SU-DHL-6 (cell line): ENCODE results near the gene CHCHD2.
A peak's percentile ranks its signal among the peaks of the same experiment; 100 is the strongest.
"Not testable (repeated sequence)": the region's sequence is repeated elsewhere in the genome, so short reads cannot be mapped to it uniquely, and the experiment has no call there.

Experiments
- H2AFZ ChIP-seq: fragments of 200-600 bp; sonication (generic); 2 replicates; pipeline ENCODE4 v1.6.1; 2014; ENCODE audit warnings: low read depth, mild to moderate bottlenecking, moderate library complexity, mixed read lengths, antibody characterized with exemption, low read length; ENCODE audit not compliant: severe bottlenecking
- H3F3A ChIP-seq: fragments of 200-600 bp; shearing (Covaris generic); 2 replicates; pipeline ENCODE4 v1.6.0; 2016; ENCODE audit warnings: antibody characterized with exemption, mild to moderate bottlenecking; ENCODE audit not compliant: insufficient read depth
- H3K27ac ChIP-seq: fragments of 200-600 bp; sonication (generic); 2 replicates; pipeline ENCODE4 v1.5.1; 2016; ENCODE audit warnings: low read depth, mild to moderate bottlenecking, low read length, moderate library complexity, mixed read lengths
- H3K27me3 ChIP-seq: fragments of 200-600 bp; sonication (generic), shearing (Covaris generic); 2 replicates; pipeline ENCODE4 v1.6.0; 2014; ENCODE audit warnings: mild to moderate bottlenecking, low read length
- H3K36me3 ChIP-seq: fragments of 200-600 bp; sonication (generic); 2 replicates; pipeline ENCODE4 v1.6.1; 2014; ENCODE audit warnings: mild to moderate bottlenecking, low read length, mixed read lengths
- H3K4me2 ChIP-seq: fragments of 300-600, 200-600 bp; shearing (Covaris generic), sonication (generic); 2 replicates; pipeline ENCODE4 v1.6.0; 2014; ENCODE audit warnings: low read length, low read depth, mild to moderate bottlenecking; ENCODE audit not compliant: poor library complexity, severe bottlenecking
- H3K4me3 ChIP-seq: fragments of 200-600 bp; sonication (generic); 2 replicates; pipeline ENCODE4 v1.5.1; 2014; ENCODE audit warnings: antibody characterized with exemption, low read length, mild to moderate bottlenecking, mixed read lengths; ENCODE audit not compliant: insufficient read depth, poor library complexity, severe bottlenecking
- H3K79me2 ChIP-seq: fragments of 200-600 bp; sonication (generic); 2 replicates; pipeline ENCODE4 v1.6.1; 2014; ENCODE audit warnings: mild to moderate bottlenecking, low read length, moderate library complexity; ENCODE audit not compliant: insufficient read depth
- H3K9ac ChIP-seq: fragments of 200-600 bp; sonication (generic); 2 replicates; pipeline ENCODE4 v1.7.0; 2014; ENCODE audit warnings: mild to moderate bottlenecking, low read length
- H3K9me2 ChIP-seq: fragments of 200-600 bp; sonication (generic); replicated peaks from 2 replicates; pipeline ENCODE4 v1.6.1; 2014; ENCODE audit warnings: low read length; ENCODE audit not compliant: insufficient read depth
- H3K9me3 ChIP-seq: fragments of 200-600 bp; sonication (generic); 2 replicates; pipeline ENCODE4 v1.6.1; 2014; ENCODE audit warnings: low read length, mixed read lengths; ENCODE audit not compliant: insufficient read depth
- H4K20me1 ChIP-seq: fragments of 200-600 bp; sonication (generic); 2 replicates; pipeline ENCODE4 v1.6.1; 2014; ENCODE audit warnings: low read depth, mild to moderate bottlenecking, antibody characterized with exemption, low read length, moderate library complexity, mixed read lengths
- EZH2phosphoT487 ChIP-seq: fragments of 200-600 bp; sonication (generic), shearing (Covaris generic); conservative IDR thresholded peaks from 2 replicates; pipeline ENCODE4 v1.6.1; 2018; ENCODE audit warnings: mild to moderate bottlenecking, antibody characterized with exemption, low read length, moderate library complexity, mixed read lengths
- TF ChIP-seq, protein P1 (sequence below): fragments of 200-600 bp; sonication (generic); IDR thresholded peaks from one replicate; pipeline ENCODE4 v1.5.1; 2017; ENCODE audit warnings: antibody characterized with exemption, mild to moderate bottlenecking, low read length, moderate library complexity; ENCODE audit not compliant: insufficient read depth, poor library complexity, severe bottlenecking

The CHCHD2 gene

DNA sequence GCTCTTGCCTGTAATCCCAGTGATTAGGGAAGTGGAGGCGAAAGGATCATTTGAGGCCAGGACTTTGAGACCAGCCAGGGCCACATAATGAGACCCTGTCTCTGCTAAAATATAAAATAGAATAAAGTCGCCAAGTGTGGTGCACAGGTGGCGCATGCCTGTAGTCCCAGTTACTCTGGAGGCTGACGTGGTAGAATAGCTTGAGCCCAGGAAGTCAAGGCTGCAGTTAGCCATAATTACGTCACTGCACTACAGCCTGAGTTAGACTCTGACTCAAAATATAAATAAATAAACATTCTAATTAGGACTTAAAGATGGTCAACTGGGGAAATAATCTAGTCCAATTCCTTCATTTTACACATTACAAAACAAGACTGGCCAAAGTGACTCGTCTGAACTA is 768 bp downstream of the CHCHD2 start:
- Histone ChIP-seq H3K79me2 (peaks cover 32% of the 10 kb centered on the region), H4K20me1 (peaks cover 21% of the 10 kb centered on the region), H3K9me2 (no peaks in the 10 kb centered on the region), H3K4me2 (peak overlapping the region; percentile 83), H3K9ac (peak overlapping the region; percentile 90), H3K36me3 (peaks cover 32% of the 10 kb centered on the region), H2AFZ (no peak overlapping the region), H3K4me3 (peak overlapping the region; percentile 98), H3K27ac (peak overlapping the region; percentile 63), H3K27me3 (no peaks in the 10 kb centered on the region), H3F3A (peaks cover 21% of the 10 kb centered on the region), H3K9me3 (no peaks in the 10 kb centered on the region)
- no peak for TF ChIP-seq EZH2phosphoT487
- TF ChIP-seq, protein P1, sequence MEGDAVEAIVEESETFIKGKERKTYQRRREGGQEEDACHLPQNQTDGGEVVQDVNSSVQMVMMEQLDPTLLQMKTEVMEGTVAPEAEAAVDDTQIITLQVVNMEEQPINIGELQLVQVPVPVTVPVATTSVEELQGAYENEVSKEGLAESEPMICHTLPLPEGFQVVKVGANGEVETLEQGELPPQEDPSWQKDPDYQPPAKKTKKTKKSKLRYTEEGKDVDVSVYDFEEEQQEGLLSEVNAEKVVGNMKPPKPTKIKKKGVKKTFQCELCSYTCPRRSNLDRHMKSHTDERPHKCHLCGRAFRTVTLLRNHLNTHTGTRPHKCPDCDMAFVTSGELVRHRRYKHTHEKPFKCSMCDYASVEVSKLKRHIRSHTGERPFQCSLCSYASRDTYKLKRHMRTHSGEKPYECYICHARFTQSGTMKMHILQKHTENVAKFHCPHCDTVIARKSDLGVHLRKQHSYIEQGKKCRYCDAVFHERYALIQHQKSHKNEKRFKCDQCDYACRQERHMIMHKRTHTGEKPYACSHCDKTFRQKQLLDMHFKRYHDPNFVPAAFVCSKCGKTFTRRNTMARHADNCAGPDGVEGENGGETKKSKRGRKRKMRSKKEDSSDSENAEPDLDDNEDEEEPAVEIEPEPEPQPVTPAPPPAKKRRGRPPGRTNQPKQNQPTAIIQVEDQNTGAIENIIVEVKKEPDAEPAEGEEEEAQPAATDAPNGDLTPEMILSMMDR, result no peak

DNA sequence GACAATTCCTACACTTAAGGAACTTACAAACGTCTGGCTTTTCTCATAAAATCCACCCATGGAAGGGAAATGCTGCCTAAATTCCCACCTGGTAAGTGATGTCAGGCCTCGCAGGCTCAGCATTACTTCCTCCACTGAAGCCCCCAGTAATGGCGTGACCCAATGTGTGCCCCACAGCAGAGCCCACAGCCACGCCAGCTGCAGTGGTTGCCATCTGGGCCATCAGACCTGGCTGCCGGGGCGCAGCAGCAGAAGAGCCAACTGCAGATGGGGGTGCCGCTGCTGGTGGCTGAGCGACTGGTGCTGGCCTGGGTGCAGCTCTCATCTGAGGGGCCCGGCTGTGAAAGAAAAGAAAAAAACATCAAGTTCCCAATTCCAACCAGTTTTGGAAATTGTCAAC is 2.1 kb downstream of the CHCHD2 start:
- not testable (repeated sequence) for H3K4me2 ChIP-seq, H2AFZ ChIP-seq, H3K9me2 ChIP-seq, H3K4me3 ChIP-seq, H3K27ac ChIP-seq, H3K27me3 ChIP-seq, H3K9me3 ChIP-seq, H3K9ac ChIP-seq
- Histone ChIP-seq H3F3A (peaks cover 33% of the 10 kb centered on the region), H3K79me2 (peaks cover 32% of the 10 kb centered on the region), H4K20me1 (peaks cover 21% of the 10 kb centered on the region), H3K36me3 (peaks cover 39% of the 10 kb centered on the region)

DNA sequence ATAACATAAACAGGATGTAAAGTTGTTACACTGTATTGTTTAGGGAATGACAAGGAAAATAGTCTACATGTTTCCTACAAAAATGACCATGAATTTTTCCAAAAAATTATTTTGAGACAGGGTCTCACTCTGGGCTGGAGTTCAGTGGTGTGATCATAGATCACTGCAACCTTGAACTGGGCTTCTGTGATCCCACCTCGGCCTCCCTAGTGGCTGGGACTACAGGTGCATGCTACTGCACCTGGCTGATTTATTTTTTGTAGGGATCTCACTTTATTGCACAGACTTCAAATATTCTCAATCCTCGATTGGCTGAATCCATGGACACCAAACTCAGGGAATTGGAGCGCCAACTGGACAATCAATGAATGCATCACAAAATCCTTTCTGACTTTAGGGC is 6.6 kb downstream of the CHCHD2 start:
- peaks cover 48% of the 10 kb centered on the region for H3F3A ChIP-seq
- no peaks in the 10 kb centered on the region for H3K9me2 ChIP-seq
- no peaks in the 10 kb centered on the region for H3K27me3 ChIP-seq
- H3K4me3 ChIP-seq, result no peak overlapping the region
- H3K79me2 ChIP-seq, result peaks cover 16% of the 10 kb centered on the region
- no peak for TF ChIP-seq EZH2phosphoT487
- TF ChIP-seq, protein P1, result no peak
- no peak overlapping the region for H3K27ac ChIP-seq
- H4K20me1 ChIP-seq, result peaks cover 13% of the 10 kb centered on the region; the same call in 1 of the 2 replicates
- peaks cover 39% of the 10 kb centered on the region for H3K36me3 ChIP-seq
- H3K4me2 ChIP-seq, result no peak overlapping the region
- H2AFZ ChIP-seq, result no peak overlapping the region
- no peaks in the 10 kb centered on the region for H3K9me3 ChIP-seq
- H3K9ac ChIP-seq, result no peak overlapping the region

DNA sequence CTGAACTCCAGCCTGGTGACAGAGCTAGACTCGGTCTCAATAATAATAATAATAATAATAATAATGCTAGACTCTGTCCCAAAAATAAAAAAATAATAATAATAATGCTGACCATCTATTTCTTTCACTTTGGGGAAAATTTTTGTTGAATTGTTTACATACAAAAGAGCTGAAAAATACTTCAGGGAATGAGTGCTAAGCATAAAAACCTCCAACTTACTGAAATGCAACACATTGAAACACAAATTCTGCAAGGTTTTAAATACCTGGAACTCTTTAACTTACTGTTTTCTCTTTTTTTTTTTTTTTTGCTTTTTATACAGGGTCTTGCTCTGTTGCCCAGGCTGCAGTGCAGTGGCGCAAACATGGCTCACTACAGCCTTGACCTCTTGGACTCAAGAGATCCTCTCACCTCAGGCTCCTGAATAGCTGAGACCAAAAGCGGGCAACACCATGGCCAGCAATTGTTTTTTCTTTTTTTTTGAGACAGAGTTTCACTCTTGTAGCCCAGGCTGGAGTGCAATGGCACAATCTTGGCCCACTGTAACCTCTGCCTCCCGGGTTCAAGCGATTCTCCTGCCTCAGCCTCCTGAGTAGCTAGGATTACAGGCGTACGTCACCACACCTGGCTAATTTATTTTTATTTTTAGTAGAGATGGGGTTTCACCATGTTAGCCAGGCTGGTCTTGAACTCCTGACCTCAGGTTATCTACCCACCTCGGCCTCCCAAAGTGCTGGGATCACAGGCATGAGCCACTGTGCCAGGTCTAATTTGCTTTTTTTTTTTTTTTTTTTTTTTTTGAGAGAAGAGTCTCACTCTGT is 7.9 kb downstream of the CHCHD2 start:
- H3K79me2 ChIP-seq, H3K27me3 ChIP-seq, H3K9me2 ChIP-seq, H2AFZ ChIP-seq, H3K27ac ChIP-seq, H3K4me3 ChIP-seq, H3K4me2 ChIP-seq, H3K9me3 ChIP-seq, H3K9ac ChIP-seq, H4K20me1 ChIP-seq: not testable (repeated sequence)
- H3K36me3 ChIP-seq, result peaks cover 32% of the 10 kb centered on the region
- H3F3A ChIP-seq, result peaks cover 45% of the 10 kb centered on the region
